GF-D8 (cell line): ENCODE measurements around the gene PPP1R37.

Source experiments
- DNase-seq: peaks from one replicate; lab custom pipeline; 2025; lab: John Stamatoyannopoulos, UW

The PPP1R37 gene

GRCh38 chr19:45170146-45171106, 77.4 kb downstream of the PPP1R37 start:
- DNase-seq, result no peak

GRCh38 chr19:45171211-45171623, 78.2 kb downstream of the PPP1R37 start:
- peak; percentile 46 for DNase-seq

- no peak for DNase-seq
Measured at GRCh38 chr19:45172173-45172572, 79.2 kb downstream of the PPP1R37 start.

- DNase-seq, result no peak
Measured at GRCh38 chr19:45172611-45173208, 79.7 kb downstream of the PPP1R37 start.

- DNase-seq, result no peak
Measured at GRCh38 chr19:45173816-45174215, 80.8 kb downstream of the PPP1R37 start.

- DNase-seq, result no peak
Measured at GRCh38 chr19:45175515-45176345, 82.8 kb downstream of the PPP1R37 start.

- DNase-seq, result peak; percentile 63
Measured at GRCh38 chr19:45177817-45178261, 84.9 kb downstream of the PPP1R37 start, which contains the start of gene TRAPPC6A. TRAPPC6A (minus strand) TSS chr19:45178237; CDS start chr19:45178218, 19 bp downstream.

- peak; percentile 100 for DNase-seq
Measured at GRCh38 chr19:45178262-45179071, 85.5 kb downstream of the PPP1R37 start, which contains the start of gene BLOC1S3. BLOC1S3 (plus strand) TSS chr19:45178784; CDS start chr19:45179297, 513 bp downstream.

- no peak for DNase-seq
Measured at GRCh38 chr19:45179072-45179891, 86.3 kb downstream of the PPP1R37 start.

GRCh38 chr19:45179892-45180370, 87.0 kb downstream of the PPP1R37 start:
- DNase-seq, result no peak

GRCh38 chr19:45180936-45181335, 88.0 kb downstream of the PPP1R37 start:
- DNase-seq, result no peak

- no peak for DNase-seq
Measured at GRCh38 chr19:45182758-45183157, 89.8 kb downstream of the PPP1R37 start.

GRCh38 chr19:45184115-45184514, 91.1 kb downstream of the PPP1R37 start:
- no peak for DNase-seq

- no peak for DNase-seq
Measured at GRCh38 chr19:45186509-45187334, 93.7 kb downstream of the PPP1R37 start.

- no peak for DNase-seq
Measured at GRCh38 chr19:45187421-45188100, 94.6 kb downstream of the PPP1R37 start.

GRCh38 chr19:45189971-45190370, 97.0 kb downstream of the PPP1R37 start:
- no peak for DNase-seq

- DNase-seq, result no peak
Measured at GRCh38 chr19:45191375-45191774, 98.4 kb downstream of the PPP1R37 start.

- no peak for DNase-seq
Measured at GRCh38 chr19:45195764-45196163, 102.8 kb downstream of the PPP1R37 start.
